Vagina (tissue), 2 donors: ENCODE data around the gene NDNF. TPM values are rescaled to one million over a fixed set of nuclear protein-coding genes. Genes with fewer than 3 reads are reported as not detected.

Experiments used
- DNase-seq, 2 donors: peaks; one replicate each; pipeline ENCODE4 v3.0.0-alpha.2; 2017; ENCODE audit errors: extremely low spot score in 2 of 2
- H3K27ac ChIP-seq: fragments of 200-600 bp; sonication (generic); one replicate; pipeline ENCODE4 v1.5.1; 2019
- H3K27me3 ChIP-seq: fragments of 200-600 bp; sonication (generic); one replicate; pipeline ENCODE4 v1.5.1; 2019
- H3K36me3 ChIP-seq, 2 donors: fragments of 200-600 bp; sonication (generic); one replicate each; pipeline ENCODE4 v1.5.1; 2017 to 2019
- H3K4me1 ChIP-seq: fragments of 200-600 bp; sonication (generic); one replicate; pipeline ENCODE4 v1.5.1; 2019
- H3K4me3 ChIP-seq, 2 donors: fragments of 200-600 bp; sonication (generic); 1 replicate in 1 of 2; 2 replicates in 1 of 2; pipeline ENCODE4 v1.5.1; 2016 to 2019
- H3K9me3 ChIP-seq: fragments of 200-600 bp; sonication (generic); one replicate; pipeline ENCODE4 v1.5.1; 2019
- POLR2A ChIP-seq, 2 donors: fragments of 450-650 bp; IDR thresholded peaks; one replicate each; pipeline ENCODE4 v1.6.1; 2017; ENCODE audit warnings: antibody characterized with exemption in 2 of 2, mild to moderate bottlenecking in 2 of 2, moderate library complexity in 2 of 2
- POLR2AphosphoS5 ChIP-seq, 2 donors: sonication (generic); formaldehyde crosslinking; IDR thresholded peaks; one replicate each; pipeline ENCODE4 v1.9.0; 2017; ENCODE audit warnings: antibody characterized with exemption in 2 of 2, mild to moderate bottlenecking in 2 of 2, low read depth in 1 of 2; ENCODE audit not compliant: insufficient read depth in 1 of 2
- intact Hi-C: fragments of 100-400 bp; cut with DNase I; formaldehyde crosslinking; loops from one replicate; pipeline ENCODE4 v1.15.1; 2023
- total RNA-seq: library from RNA; depleted of rRNA; stranded (reverse); fragments of >200 nt; gene quantifications from one replicate; pipeline ENCODE4 v1.2.3, GENCODE V29; 2016
- TF ChIP-seq, protein P1 (sequence below), 3 experiments: fragments of 450-650 bp in 2 of 3; fragments of 200-600 bp in 1 of 3; sonication (generic) in 1 of 3; IDR thresholded peaks; one replicate each; pipeline ENCODE4 v1.5.1; 2017 to 2019; ENCODE audit warnings: antibody characterized with exemption in 3 of 3, mild to moderate bottlenecking in 2 of 3, moderate library complexity in 2 of 3

NDNF gene
- total RNA-seq, 1 donor from 2014 or later: 4.9 TPM

GRCh38 chr4:121025540-121025939, 46.8 kb downstream of the NDNF start:
- Histone ChIP-seq H3K4me3 (no peak overlapping the region), H3K36me3 (no peaks in the 10 kb centered on the region), H3K4me1 (no peaks in the 10 kb centered on the region), H3K27me3 (no peaks in the 10 kb centered on the region), H3K27ac (no peak overlapping the region), H3K9me3 (no peaks in the 10 kb centered on the region)
- DNase-seq: no peak
- intact Hi-C loops: no loop called here
- TF ChIP-seq, protein P1, sequence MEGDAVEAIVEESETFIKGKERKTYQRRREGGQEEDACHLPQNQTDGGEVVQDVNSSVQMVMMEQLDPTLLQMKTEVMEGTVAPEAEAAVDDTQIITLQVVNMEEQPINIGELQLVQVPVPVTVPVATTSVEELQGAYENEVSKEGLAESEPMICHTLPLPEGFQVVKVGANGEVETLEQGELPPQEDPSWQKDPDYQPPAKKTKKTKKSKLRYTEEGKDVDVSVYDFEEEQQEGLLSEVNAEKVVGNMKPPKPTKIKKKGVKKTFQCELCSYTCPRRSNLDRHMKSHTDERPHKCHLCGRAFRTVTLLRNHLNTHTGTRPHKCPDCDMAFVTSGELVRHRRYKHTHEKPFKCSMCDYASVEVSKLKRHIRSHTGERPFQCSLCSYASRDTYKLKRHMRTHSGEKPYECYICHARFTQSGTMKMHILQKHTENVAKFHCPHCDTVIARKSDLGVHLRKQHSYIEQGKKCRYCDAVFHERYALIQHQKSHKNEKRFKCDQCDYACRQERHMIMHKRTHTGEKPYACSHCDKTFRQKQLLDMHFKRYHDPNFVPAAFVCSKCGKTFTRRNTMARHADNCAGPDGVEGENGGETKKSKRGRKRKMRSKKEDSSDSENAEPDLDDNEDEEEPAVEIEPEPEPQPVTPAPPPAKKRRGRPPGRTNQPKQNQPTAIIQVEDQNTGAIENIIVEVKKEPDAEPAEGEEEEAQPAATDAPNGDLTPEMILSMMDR (IDR thresholded peaks at IDR 0.05): no peak
- TF ChIP-seq POLR2A (IDR thresholded peaks at IDR 0.05) (no peak), POLR2AphosphoS5 (IDR thresholded peaks at IDR 0.05; ENCODE audit: insufficient read depth in 1 of 2, low read depth in 1 of 2) (no peak)

GRCh38 chr4:121018543-121018942, 53.8 kb downstream of the NDNF start:
- Histone ChIP-seq H3K27ac (no peak overlapping the region), H3K9me3 (no peaks in the 10 kb centered on the region), H3K36me3 (no peaks in the 10 kb centered on the region), H3K4me3 (no peak overlapping the region), H3K27me3 (no peaks in the 10 kb centered on the region), H3K4me1 (no peaks in the 10 kb centered on the region)
- DNase-seq: no peak
- TF ChIP-seq POLR2A (IDR thresholded peaks at IDR 0.05) (no peak), POLR2AphosphoS5 (IDR thresholded peaks at IDR 0.05; ENCODE audit: insufficient read depth in 1 of 2, low read depth in 1 of 2) (no peak)
- TF ChIP-seq, protein P1 (IDR thresholded peaks at IDR 0.05): no peak
- intact Hi-C loops: no loop called here

DNA sequence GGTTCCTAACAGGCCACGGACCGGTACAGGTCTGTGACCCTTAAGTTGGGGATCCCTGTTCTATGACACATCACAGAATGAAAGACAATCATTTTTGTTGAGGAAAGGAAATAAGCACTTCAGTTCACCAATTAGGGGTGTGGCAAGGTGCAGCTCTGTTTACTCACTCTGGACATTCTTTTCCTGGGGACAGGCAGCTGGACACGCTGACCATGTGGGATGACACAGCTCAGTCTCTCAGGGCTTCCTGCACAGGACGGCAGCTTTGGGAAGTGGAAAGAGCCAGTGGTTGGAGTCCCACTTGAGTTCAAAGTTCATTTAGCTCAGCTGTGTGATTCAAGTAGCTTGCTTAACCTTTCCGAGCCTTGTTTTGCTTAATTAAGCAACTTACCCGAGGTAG, 55.7 kb downstream of the NDNF start:
- H3K4me3 ChIP-seq: no peak overlapping the region
- no peak for DNase-seq
- H3K9me3 ChIP-seq: no peaks in the 10 kb centered on the region
- intact Hi-C loops: no loop called here
- TF ChIP-seq, protein P1 (IDR thresholded peaks at IDR 0.05): no peak
- TF ChIP-seq POLR2AphosphoS5 (IDR thresholded peaks at IDR 0.05; ENCODE audit: insufficient read depth in 1 of 2, low read depth in 1 of 2): no peak
- no peak for TF ChIP-seq POLR2A (IDR thresholded peaks at IDR 0.05)
- H3K36me3 ChIP-seq: no peaks in the 10 kb centered on the region
- no peaks in the 10 kb centered on the region for H3K4me1 ChIP-seq
- no peak overlapping the region for H3K27ac ChIP-seq
- H3K27me3 ChIP-seq: no peaks in the 10 kb centered on the region

GRCh38 chr4:121015421-121015820, 56.9 kb downstream of the NDNF start:
- TF ChIP-seq POLR2A (IDR thresholded peaks at IDR 0.05): no peak
- TF ChIP-seq POLR2AphosphoS5 (IDR thresholded peaks at IDR 0.05; ENCODE audit: insufficient read depth in 1 of 2, low read depth in 1 of 2): no peak
- TF ChIP-seq, protein P1 (IDR thresholded peaks at IDR 0.05): no peak
- intact Hi-C loops: no loop called here
- H3K36me3 ChIP-seq: no peaks in the 10 kb centered on the region
- H3K27me3 ChIP-seq: no peaks in the 10 kb centered on the region
- H3K9me3 ChIP-seq: no peaks in the 10 kb centered on the region
- no peak overlapping the region for H3K27ac ChIP-seq
- H3K4me3 ChIP-seq: no peak overlapping the region
- no peaks in the 10 kb centered on the region for H3K4me1 ChIP-seq
- DNase-seq: no peak

DNA sequence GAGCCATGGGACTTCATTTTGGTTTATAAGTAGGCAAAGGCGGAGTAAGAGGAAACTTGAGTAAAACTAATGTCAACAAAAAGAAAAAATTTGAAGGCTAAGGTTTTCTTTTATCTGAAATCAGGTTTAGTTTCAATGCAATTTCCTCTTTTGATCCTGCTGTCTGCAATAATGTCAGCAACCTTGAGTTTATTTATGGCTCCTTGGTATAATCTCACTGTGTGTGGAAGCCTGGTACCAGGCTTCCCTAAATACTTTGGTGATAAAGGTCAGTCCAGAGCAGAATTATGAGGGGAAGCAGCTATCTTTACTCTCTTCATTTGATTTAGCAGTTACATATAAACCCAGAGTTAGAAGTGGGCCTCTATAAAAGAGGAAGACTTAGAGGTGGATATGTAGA, 57.8 kb downstream of the NDNF start:
- TF ChIP-seq POLR2AphosphoS5 (IDR thresholded peaks at IDR 0.05; ENCODE audit: insufficient read depth in 1 of 2, low read depth in 1 of 2) (no peak), POLR2A (IDR thresholded peaks at IDR 0.05) (no peak)
- TF ChIP-seq, protein P1 (IDR thresholded peaks at IDR 0.05): no peak
- intact Hi-C loops: no loop called here
- Histone ChIP-seq H3K27ac (no peak overlapping the region), H3K36me3 (no peaks in the 10 kb centered on the region), H3K4me3 (no peak overlapping the region), H3K9me3 (no peaks in the 10 kb centered on the region), H3K4me1 (no peaks in the 10 kb centered on the region), H3K27me3 (no peaks in the 10 kb centered on the region)
- no peak for DNase-seq
